ENCODE measurements around the gene EHD3.
A peak's percentile ranks its signal among the peaks of the same experiment; 100 is the strongest.

EHD3 gene

GRCh38 chr2:31296641-31297287 is 62.8 kb downstream of the EHD3 start:
- DNase-seq, result no peak

GRCh38 chr2:31297751-31298150 is 63.8 kb downstream of the EHD3 start:
- no peak for DNase-seq

- DNase-seq, result no peak
These were observed 65.6 kb downstream of the EHD3 start for GRCh38 chr2:31299547-31299946.

GRCh38 chr2:31300309-31300708 is 66.4 kb downstream of the EHD3 start:
- no peak for DNase-seq

GRCh38 chr2:31302940-31303563 is 69.1 kb downstream of the EHD3 start:
- DNase-seq, result no peak

- no peak for DNase-seq
These were observed 70.9 kb downstream of the EHD3 start for GRCh38 chr2:31304816-31305215.

- DNase-seq, result no peak
These were observed 78.9 kb downstream of the EHD3 start for GRCh38 chr2:31312898-31313297.

- DNase-seq, result no peak
These were observed 80.8 kb downstream of the EHD3 start for GRCh38 chr2:31314761-31315160.

GRCh38 chr2:31317396-31317795 is 83.4 kb downstream of the EHD3 start:
- no peak for DNase-seq

GRCh38 chr2:31318361-31319336 is 84.7 kb downstream of the EHD3 start:
- DNase-seq, result peak; percentile 27
